Stimulated activated CD4-positive, alpha-beta T cell treated with anti-CD3 and anti-CD28 coated beads, TNF-alpha, amount 100 ng/mL, for 4 hours (primary cell): ENCODE measurements around the gene SMURF1.

Source experiments
- DNase-seq, 3 experiments: peaks; one replicate each; pipeline ENCODE4 v3.0.0-alpha.2; 2020; ENCODE audit warnings: low read depth in 3 of 3

SMURF1 gene

DNA sequence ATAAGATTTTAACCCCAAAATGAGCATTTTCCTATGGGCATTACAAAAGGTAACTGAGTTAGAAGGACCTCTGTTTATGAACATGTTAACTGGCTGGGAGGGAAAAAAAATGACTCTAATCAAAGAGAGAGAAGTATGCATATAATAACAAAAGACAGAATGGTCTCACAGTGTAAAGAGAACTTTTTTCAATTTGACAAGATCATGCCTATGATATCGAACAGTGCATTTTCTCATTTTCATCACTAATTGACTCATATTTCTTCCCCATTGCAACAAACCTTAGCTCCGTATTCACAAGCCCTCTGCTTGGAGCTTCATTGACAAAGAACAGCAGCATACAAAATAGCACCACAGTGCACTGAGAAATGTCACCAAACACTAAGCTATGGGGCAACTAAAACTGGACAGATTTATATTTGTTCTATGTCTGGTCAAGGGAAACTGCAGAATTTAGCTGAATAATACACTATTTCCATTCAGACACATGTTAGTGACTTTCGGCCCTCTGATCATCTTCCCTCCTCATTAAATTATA lies 45.6 kb downstream of the SMURF1 start:
- no peak for DNase-seq

DNA sequence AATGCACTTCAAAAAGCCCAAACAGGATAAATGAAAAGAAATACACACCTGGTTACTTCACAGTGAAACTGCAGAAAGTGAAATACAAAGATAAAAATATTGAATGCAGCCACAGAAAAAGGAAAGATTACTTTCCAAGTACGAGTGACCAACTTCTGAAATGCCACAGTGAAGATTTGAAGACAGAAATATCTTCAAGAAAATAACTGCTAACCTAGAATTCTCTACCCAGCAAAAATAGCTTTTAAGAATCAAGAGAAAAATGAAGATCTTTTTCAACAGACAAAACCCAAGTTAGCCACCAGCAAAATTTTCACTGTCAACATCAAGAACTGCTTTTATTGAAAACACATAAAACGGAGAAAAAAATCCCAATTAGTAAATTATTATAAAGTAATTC lies 46.2 kb downstream of the SMURF1 start:
- no peak for DNase-seq

DNA sequence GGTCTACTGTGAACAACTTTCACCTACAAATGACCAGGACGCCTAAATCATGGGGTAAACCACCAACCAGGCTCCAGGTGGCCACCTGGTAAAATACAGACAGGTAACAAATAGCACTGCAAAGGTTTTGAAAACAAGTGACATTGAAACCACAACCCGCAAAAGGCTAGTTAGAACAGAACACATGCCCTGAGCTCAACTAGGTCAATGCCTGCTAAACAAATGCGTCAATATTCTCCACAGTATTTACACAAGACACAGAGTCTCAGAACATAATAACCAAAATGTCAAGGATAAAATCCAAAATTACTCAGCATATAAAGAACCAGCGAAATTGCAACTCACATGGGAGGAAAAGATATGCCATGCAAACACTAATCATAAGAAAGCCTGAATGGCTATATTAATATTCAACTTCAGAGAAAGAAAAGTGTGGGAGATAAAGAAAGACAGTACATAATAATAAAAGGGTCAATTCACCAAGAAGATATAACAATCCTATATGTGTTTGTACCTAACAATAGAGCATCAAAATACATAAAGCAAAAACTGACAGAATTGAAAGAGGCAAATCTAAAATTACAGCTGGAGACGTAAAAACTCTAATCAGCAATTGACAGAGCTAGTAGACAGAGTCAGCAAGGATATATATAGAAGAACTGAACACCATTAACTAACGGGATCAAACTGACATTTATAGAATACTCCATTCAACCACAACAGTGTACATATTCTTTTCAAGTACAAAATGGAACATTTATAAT lies 47.6 kb downstream of the SMURF1 start:
- no peak for DNase-seq

DNA sequence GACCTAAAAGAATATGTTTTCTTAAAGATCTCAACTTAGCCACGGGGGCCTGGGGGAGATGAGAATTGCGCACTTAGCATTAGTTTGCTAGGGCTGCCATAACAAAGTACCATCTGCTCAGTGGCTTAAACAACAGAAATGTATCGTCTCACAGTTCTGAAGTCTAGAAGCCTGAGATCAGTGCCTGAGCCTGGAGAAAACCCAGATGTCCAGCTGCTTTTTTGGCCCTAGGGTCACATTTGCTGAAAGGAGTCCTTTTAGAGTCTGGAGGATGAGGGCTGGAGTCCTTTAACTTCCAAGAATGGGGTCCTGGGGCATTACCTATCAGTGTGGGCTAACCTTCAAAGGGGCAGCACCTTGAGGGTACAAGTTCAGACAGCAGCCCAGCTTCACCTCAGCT lies 48.2 kb downstream of the SMURF1 start:
- no peak for DNase-seq

DNA sequence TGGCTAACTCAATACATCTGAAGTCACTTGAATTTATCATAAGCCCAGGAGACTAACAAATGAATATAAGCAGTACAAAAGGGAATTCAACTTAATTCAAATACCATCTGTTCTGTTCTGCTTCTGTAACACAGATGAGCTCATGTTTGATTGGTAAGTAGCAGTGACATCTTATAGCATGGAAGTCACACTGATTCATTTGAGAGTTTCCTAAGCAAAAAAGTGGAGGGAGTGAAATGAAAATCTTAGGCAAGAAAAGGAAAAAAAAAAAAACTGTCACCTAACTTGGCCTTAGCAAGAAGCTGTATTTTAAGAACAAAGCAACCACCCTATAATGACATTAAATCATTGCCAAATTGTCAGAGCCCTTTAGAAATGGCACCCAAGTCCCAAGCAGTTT lies 49.5 kb downstream of the SMURF1 start:
- DNase-seq: no peak

DNA sequence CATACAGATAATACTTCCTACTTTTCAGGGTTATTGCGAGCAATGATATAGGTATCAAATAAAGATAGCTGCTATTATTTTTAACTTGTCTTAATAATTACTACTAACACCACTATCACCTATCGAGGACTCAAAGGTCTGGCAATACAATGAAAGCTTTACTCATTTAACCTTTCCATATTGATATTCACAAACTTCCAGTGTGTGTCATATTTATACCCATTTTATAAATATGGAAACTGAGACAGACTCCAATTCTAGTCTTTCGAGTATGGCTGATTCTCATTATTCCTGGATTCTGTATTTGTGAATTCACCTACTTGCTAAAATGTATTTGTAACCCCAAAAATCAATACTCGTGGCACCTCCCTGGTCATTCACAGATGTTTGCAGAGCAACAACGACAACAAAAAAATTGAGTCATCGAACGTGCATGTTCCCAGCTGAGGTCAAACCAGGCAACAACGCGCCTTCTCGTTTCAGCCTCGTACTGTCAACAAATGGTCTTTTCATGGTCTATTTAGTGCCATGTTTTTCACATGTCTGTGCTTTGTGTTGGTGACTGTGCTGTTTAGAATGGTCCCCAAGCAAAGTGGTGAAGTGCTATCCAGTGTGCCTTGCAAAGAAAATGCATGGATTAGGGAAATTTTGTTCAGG lies 51.7 kb downstream of the SMURF1 start:
- DNase-seq: no peak

DNA sequence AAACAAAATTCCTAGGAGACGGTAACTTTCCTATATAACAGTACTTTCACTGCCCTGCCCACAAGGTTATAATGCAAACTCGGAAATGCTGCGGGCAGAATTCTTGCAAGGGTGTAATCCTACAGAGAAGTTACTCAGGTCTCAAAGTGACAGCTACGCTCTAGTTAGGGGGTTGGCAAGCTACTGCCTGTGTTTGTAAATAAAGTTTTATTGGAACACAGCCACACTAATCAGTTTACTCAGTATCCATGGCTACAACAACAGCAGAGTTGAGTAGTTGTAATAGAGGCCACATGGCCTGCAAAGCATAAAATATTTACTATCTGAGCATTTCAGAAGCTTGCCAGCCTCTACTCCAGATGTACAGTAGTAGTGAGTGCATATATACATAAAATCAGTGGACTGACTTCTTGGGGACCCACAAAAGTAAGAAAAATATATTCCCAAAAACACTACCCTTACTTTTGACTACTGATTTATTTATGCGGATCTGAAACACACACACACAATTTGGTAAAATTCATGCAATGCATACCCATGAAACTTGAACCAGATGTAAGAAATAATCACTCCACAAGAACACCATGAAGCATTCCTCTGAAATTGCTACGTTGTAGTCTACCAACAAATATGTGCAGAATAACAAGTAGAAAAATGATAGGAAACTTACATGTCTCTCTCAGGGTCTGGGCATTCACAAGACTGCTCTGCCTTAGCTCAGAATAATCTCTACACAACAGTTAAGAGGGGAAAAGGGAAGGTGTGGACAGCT lies 53.0 kb downstream of the SMURF1 start:
- DNase-seq: no peak

DNA sequence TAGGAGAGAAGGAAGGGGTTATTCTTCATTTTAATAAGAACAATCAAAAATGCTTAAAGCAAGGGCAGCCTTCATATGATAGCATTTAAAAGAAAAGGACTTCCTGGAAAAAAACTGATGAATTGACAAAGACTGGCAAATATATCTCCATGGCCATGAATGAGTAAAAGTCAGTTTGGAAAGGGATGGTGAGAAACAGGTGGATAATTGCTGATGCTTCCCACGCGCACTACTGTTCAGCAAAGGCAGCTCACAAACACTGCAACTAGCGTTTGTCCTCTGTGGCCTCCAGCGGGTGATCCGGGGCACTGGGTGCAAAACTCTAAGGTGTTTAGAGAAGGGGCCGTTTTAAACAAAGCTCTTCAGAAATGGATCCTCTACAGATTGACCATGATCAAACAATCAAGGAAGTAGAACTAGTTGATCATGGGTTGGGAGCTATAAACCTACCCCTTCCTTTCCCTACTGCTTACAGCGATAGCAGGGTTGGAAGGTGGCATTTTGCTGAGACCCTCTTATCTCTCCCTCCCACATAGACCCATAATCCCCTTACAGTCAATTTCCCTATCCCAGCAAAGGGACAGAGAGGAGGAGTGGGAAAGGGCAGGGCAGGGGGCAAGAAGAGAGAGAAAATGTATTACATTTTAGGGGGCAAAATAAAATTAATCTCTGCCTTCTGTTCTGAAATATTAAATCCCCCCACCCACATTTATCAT lies 53.8 kb downstream of the SMURF1 start:
- DNase-seq: no peak

DNA sequence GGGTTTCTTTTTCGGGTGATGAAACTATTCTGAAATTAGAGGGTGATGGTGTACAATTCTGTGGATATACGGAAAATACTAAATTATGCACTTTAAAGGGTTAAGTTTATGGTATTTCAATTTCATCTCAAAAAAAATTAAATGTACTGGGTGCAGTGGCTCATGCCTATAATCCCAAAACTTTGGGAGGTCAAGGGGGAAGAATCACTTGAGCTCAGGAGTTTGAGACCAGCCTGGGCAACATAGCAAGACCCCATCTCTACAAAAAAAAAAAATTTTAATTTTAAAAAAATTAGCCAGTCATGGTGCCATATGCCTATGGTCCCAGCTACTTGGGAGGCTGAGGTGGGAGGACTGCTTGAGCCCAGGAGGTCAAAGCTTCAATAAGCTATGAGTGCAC lies 57.0 kb downstream of the SMURF1 start:
- DNase-seq: no peak

DNA sequence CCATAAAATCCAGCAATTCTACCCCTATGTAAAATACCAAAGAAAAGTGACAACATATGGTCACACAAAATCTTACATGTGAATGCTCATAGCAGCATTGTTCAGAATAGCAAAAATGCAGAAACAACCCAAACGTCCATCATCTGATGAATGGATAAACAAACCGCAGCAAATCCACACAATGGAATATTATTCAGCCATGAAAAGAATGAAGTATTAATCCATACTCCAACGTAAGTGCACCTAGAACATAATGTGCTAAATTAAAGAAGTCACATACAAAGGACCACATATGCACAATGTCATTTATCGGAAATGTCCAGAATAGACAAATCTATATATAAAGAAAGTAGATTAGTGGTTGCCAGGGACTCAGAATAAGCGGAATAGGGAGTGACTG lies 57.4 kb downstream of the SMURF1 start:
- DNase-seq: no peak

DNA sequence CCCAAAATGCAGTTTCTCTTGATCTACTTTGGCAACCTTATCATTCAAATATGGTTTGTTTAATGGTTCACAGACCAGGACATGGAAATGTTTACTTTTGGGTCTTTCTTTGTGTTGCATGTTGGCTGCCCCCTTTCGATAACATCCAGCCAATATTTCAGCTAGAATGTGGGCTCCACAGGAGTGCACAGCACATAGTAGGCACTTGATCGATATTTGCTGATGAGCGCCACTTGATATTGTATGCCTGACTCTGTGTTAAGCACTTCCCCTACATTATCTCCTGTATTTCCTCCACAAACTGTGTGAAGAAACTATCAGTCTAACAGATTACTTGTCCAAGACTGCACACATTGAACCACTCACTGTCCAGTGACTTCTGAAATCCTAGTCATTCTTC lies 60.2 kb downstream of the SMURF1 start:
- no peak for DNase-seq

DNA sequence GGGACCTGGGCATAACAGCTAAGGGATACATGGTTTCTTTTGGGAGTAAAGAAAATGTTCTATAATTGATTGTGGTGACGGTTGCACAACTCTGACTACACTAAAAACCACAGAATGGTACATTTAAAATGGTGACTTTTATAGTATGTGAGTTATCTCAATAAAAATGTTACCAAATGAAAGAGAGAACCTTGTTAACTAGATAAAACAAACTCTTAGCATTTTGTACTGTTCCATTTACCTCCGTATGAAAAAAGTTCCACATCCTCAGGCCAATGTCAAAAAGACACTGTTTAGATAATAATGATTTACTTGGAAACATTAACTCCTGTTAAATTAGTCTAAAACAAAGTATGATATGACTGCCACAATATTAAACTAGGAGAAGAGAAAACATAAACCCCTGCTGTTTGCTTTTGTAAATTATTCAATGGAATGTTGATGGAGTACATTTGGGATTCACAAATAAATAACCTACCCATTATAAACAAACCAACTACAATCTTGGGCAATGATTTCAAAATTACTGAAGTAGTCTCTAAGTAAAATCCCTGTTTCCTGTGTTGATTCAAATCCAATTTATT lies 60.7 kb downstream of the SMURF1 start:
- DNase-seq: no peak

DNA sequence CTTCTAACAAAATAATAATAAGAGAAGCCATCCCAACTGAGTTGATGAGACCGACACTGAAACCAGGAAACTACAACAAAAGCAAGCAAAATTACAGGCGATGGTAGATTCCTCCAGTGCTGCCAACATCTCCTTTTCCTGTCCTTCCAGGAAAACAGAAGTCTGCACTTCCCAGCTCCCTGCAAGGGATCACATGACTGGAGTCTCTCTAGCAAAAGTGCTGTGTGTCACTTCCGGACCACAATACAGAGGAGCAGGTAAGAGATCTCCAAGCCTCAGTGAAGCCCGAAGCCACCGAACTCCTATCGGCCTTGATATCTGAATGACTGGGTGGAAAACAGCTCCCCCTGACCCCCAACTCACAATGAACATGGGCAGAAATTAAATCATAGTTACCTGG lies 63.2 kb downstream of the SMURF1 start:
- no peak for DNase-seq

DNA sequence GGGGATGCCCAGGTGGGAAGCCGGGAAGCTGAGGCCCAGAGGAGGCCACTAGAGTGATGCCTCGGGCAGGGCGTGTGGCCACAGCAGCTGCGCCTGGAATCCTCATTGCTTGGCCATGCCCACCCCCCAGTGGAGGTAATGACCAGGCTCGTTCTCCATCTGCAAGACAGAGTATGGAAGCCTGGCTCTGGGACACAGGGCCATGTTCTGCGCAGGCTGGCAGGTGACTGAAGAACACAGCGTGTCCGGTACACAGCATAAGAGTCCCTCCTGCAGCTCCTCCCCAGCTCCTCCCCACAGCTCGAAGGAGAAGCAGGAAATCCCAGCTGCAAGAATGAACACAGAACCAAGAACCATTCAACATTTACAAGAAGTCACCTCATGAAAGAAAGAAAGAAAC lies 64.8 kb downstream of the SMURF1 start:
- DNase-seq: no peak

DNA sequence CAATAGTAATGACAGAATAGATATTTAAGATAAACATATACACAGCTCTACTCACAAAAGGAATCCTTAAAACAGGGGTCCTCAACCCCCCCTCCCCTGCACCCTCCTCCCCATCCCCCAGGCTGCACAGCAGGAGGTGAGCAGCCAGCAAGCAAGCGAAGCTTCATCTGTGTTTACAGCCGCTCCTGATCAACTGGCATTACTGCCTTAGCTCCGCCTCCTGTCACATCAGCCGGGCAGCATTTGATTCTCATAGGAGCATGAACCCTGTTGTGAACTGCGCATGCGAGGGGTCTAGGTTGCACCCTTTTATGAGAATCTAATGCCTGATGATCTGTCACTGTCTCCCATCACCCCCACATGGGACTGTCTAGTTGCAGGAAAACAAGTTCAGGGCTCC lies 65.5 kb downstream of the SMURF1 start:
- DNase-seq: no peak

DNA sequence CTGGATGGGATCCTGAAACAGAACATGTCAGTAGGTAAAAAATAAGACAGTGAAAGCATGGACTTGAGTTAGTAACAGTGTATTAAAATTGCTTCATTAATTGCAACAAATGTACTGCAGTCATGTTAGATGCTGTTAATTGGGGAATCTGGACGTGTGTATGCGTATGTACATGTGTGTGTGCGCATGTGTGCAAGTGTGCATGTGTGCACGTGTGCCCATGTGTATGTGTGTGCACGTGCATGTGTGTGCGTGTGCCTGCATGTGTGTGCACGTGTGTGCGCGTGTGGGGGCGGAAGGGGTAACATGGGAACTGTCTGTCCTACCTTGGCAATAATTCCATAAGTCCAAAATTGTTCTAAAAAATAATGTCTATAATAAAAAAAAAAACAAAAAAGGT lies 67.3 kb downstream of the SMURF1 start:
- DNase-seq: no peak

DNA sequence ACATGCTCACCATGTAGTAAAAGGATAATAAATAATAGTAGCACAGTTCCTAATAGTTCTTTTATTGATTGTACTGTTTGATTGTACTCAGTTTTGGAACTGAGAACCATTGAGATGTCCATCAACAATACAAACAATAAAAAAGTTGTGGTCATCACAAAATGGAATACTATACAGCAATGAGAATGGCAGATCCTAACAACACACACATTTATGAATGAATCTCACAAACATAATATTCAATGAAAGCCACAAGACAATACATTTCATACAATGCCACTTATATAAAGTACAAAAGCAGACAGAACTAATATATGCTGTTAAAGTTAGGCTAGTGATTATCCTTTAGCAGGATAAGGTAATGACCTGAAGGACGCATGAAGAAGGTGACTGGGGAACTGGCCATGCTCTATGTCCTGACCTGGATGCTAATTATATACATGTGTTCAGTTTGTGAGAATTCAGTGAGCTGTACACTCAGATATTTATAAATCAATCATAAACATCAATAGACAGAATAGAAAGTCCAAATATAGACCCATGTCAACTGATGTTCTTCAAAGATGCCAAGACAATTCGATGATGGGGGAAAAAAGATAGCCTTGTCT lies 70.0 kb downstream of the SMURF1 start:
- DNase-seq: no peak

DNA sequence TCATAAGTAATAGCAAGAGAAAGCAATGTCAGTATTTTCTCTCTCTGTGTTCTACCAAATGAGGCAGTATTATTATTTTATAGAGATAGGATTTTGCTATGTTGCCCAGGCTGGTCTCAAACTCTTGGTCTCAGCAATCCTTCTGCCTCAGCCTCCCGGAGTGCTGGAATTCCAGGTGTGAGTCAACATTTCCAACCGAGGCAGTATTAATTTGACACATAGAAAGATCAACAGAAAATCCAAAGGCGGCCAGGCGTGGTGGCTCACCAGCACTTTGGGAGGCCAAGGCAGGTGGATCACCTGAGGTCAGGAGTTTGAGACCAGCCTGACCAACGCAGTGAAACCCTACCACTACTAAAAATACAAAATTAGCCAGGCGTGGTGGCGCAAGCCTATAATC lies 71.8 kb downstream of the SMURF1 start:
- no peak for DNase-seq

DNA sequence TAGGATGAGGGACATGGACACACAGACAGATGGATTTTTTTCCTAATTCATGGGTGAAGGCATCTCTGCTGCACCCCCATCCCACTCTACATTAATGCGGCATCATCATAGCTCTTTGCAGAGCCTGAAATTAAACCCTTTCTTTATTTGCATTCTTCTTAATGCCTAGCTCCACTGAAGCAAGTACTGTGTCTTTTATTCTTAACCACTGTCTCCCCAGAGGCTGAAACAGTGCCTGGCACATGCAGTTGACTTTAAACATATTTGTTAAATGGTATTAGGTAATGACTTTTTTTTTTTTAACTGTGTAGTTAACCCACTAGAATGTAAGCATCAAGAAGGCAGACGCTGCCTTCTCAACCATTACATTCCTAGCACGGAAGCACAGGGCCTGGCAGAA lies 73.5 kb downstream of the SMURF1 start:
- DNase-seq: no peak

DNA sequence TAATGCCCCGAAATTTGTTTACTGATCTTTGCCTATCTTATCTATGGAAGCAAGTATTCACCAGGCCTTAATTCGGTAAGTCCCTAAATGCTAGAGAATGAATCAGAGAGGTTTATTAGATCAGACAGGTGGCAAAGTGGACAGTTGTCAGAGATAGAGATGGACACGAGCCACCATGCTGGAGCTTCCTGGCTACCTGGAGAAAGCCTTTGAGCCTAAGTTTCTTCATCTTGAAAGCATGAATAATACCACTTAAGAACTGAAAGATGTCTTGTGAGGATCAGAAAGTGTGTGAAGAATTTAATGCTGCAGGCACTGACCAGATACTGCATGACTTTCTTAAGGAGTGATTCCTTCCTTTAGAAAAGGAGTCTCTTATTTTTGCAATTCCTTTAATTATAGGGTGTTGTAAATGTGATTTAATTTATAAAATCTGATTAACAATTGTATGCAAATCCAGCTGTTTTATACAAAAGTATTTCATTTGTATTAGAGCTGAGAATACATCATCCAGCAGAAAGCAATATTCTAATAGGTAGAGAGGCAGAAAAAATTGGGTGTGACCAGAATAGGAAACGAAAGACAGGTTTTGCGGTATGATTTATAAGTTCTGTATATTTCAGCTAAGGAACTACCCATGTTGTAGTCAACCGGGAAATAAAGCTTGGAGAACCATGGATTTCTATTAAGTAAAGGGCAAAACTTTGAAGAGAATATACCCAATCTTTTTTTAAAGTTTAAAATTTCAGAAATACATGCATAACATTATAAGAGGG lies 82.7 kb downstream of the SMURF1 start:
- no peak for DNase-seq
